Lung (tissue), 12 donors: ENCODE measurements around the gene OR2F1. TPM values are rescaled to one million over a fixed set of nuclear protein-coding genes. Genes with fewer than 3 reads are reported as not detected.

Experiments used
- ATAC-seq: fragments of 200-7000 bp; cut with Tn5 transposase; one replicate; pipeline ENCODE4 v1.9.1; 2020; ENCODE audit warnings: moderate number of reproducible peaks; ENCODE audit not compliant: insufficient read depth, low FRiP score
- DNase-seq, 3 donors: peaks; one replicate each; pipeline ENCODE4 v3.0.0-alpha.2; 2013 to 2017
- H3K27ac ChIP-seq, 2 donors: one replicate each; pipeline ENCODE4 v1.5.1; 2013; ENCODE audit warnings: mild to moderate bottlenecking in 2 of 2, moderate library complexity in 2 of 2, control low read depth in 1 of 2, inconsistent platforms in 1 of 2, low read depth in 1 of 2, low read length in 1 of 2
- H3K27me3 ChIP-seq, 3 donors: one replicate each; pipeline ENCODE4 v1.5.1; 2013; ENCODE audit warnings: low read length in 2 of 3; ENCODE audit not compliant: control insufficient read depth in 3 of 3, insufficient read depth in 3 of 3
- H3K36me3 ChIP-seq, 4 donors: one replicate each; pipeline ENCODE4 v1.5.1; 2013; ENCODE audit warnings: low read length in 4 of 4, mild to moderate bottlenecking in 1 of 4, moderate library complexity in 1 of 4; ENCODE audit not compliant: control insufficient read depth in 4 of 4, insufficient read depth in 4 of 4
- H3K4me1 ChIP-seq, 5 donors: one replicate each; pipeline ENCODE4 v1.5.1; 2013; ENCODE audit warnings: low read length in 5 of 5, mild to moderate bottlenecking in 2 of 5, moderate library complexity in 1 of 5; ENCODE audit not compliant: control insufficient read depth in 5 of 5, insufficient read depth in 5 of 5
- H3K4me3 ChIP-seq: one replicate; pipeline ENCODE4 v1.5.1; 2013; ENCODE audit warnings: mild to moderate bottlenecking, control low read depth, moderate library complexity
- H3K9ac ChIP-seq, 2 donors: one replicate each; pipeline ENCODE4 v1.5.1; 2013; ENCODE audit warnings: low read length in 2 of 2, control low read depth in 1 of 2; ENCODE audit not compliant: insufficient read depth in 1 of 2
- H3K9me3 ChIP-seq, 4 donors: one replicate each; pipeline ENCODE4 v1.5.1; 2013; ENCODE audit warnings: low read length in 3 of 4, mild to moderate bottlenecking in 1 of 4, moderate library complexity in 1 of 4; ENCODE audit not compliant: control insufficient read depth in 4 of 4, insufficient read depth in 3 of 4
- WGBS, 2 donors: extraction: QIAGEN DNeasy Blood & Tissue Kit; methylation state at CpG; one replicate each; pipeline ENCODE4 v1.1.7; 2013; 5-methylcytosine and 5-hydroxymethylcytosine counted together
- polyA plus RNA-seq, 2 donors: library from polyadenylated mRNA; stranded (reverse); fragments of 200-250 nt; gene quantifications; one replicate each; pipeline ENCODE4 v1.2.1, GENCODE V29; 2013
- total RNA-seq, 2 donors: library from RNA; depleted of rRNA in 1 of 2; stranded (reverse); fragments of >200 nt in 1 of 2; gene quantifications; one replicate each; pipeline ENCODE4 v1.2.1, GENCODE V29; 2014 to 2021
- TF ChIP-seq, protein P1 (sequence below): IDR thresholded peaks from 2 replicates; pipeline ENCODE4 v1.5.1; 2012; ENCODE audit warnings: mild to moderate bottlenecking; ENCODE audit errors: control extremely low read depth, extremely low read depth
- donor health status: control.
- donor health status: control.
- donor health status: Bipolar disorder and iron deficiency.
- donor health status: healthy.
- donor health status: DM: yes; HTN: yes; CAD: no.

The OR2F1 gene
- total and polyA plus RNA-seq, 4 donors: not detected

DNA sequence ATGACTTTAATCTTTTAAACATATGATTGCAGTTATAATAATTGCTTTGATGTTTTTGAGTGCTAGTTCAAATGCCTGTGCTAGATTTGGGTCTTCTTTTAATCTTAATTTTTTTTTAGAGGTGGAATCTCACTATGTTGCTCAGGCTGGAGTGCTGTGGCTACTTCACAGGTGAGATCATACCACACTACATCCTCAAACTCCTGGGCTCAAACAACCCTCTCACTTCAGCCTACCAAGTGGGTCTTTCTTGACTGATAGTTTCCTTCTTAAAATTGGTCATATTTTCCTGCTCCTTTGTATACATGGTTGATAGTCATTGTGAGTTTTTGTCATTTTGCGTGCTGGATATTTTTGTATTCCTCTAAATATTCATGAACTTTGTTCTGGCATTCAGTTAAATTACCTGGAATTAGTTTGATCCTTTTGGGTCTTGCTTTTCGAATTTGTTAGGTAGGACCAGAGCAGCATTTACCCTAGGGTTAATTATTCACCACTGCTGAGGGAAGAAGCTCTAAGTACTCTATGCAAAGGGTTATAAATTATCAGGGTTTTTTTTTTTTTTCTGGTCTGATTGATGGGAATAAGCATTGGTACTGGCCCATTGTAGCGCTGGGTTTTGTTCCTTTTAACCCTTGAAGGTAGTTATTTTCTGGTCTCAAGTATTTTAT lies 40.6 kb upstream of the OR2F1 start:
- no peak for DNase-seq
- H3K36me3 ChIP-seq: no peaks in the 10 kb centered on the region
- TF ChIP-seq, protein P1, sequence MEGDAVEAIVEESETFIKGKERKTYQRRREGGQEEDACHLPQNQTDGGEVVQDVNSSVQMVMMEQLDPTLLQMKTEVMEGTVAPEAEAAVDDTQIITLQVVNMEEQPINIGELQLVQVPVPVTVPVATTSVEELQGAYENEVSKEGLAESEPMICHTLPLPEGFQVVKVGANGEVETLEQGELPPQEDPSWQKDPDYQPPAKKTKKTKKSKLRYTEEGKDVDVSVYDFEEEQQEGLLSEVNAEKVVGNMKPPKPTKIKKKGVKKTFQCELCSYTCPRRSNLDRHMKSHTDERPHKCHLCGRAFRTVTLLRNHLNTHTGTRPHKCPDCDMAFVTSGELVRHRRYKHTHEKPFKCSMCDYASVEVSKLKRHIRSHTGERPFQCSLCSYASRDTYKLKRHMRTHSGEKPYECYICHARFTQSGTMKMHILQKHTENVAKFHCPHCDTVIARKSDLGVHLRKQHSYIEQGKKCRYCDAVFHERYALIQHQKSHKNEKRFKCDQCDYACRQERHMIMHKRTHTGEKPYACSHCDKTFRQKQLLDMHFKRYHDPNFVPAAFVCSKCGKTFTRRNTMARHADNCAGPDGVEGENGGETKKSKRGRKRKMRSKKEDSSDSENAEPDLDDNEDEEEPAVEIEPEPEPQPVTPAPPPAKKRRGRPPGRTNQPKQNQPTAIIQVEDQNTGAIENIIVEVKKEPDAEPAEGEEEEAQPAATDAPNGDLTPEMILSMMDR: no peak
- peaks cover 0 to 37% (median 6%) of the 10 kb centered on the region in 5 donors for H3K4me1 ChIP-seq
- no peaks in the 10 kb centered on the region for H3K9me3 ChIP-seq
- 81 to 91% methylated on average over 3 of the region's 3 CpGs for WGBS, 2 donors
- no peak overlapping the region for H3K4me3 ChIP-seq
- no peak for ATAC-seq
- H3K9ac ChIP-seq: no peak overlapping the region
- no peaks in the 10 kb centered on the region for H3K27me3 ChIP-seq
- no peak overlapping the region for H3K27ac ChIP-seq

DNA sequence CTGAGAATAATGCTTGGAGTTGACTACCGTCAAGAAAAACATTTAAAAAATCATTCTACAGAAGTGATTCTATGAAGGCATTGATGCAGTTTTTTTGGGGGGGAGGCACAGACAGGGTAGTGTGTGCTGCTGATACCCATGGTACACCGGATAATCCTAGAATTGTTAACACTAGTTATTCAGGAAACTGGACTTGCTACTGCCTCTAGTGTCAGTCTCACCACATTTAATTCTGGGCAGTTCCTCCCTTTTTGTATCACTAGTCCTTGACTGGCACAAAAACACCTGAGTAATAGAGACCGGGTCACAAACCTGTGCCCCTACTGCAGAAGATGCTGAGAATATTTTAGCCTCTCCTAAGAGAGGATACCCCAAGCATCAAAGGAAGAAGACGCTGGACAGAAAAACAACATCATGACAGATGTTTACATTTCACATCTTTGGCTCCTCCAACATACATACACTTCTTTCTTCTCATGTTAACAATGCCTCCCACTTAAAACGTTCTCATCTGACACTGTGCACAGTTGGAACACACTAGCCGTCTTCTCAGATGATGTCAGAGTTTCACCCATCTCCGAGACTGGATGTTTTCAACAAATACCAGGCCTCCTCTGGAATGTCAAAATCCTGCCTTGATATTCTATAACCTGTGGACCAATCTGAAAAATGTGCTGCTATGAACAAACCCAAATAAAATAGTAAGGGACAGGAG lies 39.5 kb upstream of the OR2F1 start:
- H3K27me3 ChIP-seq: no peaks in the 10 kb centered on the region
- no peak overlapping the region for H3K4me3 ChIP-seq
- TF ChIP-seq, protein P1: no peak
- H3K4me1 ChIP-seq: peaks cover 0 to 34% (median 5%) of the 10 kb centered on the region in 5 donors
- DNase-seq (peak in 2 of 3 donors; percentile 58 to 68), ATAC-seq (no peak)
- no peaks in the 10 kb centered on the region for H3K36me3 ChIP-seq
- H3K27ac ChIP-seq: no peak overlapping the region
- no peak overlapping the region for H3K9ac ChIP-seq
- 59 to 78% methylated on average over 7 of the region's 7 CpGs for WGBS, 2 donors
- no peaks in the 10 kb centered on the region for H3K9me3 ChIP-seq

DNA sequence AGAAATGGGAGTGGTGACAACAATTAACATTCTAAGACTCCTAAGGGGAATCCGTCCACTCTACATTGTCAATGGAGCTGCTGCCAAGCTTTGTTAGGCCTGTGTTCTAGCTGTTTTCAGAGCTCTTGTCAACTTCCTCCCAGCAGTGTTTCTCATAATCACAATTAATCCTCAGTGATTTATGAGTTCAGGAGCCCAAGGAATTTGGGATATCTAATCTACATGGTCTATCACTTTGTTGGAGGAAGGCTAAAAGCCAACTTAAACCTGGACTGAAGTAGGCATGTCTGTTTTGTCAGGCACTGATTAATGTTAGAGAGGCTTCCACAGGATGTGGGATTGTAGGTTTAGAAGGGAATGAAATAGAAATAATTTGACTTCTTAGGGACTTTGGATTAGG lies 29.8 kb upstream of the OR2F1 start:
- Histone ChIP-seq H3K4me3 (no peak overlapping the region), H3K9ac (no peak overlapping the region), H3K4me1 (no peaks in the 10 kb centered on the region), H3K27ac (no peak overlapping the region), H3K27me3 (no peaks in the 10 kb centered on the region), H3K36me3 (no peaks in the 10 kb centered on the region), H3K9me3 (no peaks in the 10 kb centered on the region)
- TF ChIP-seq, protein P1: no peak
- no peak for ATAC-seq
- no peak for DNase-seq
- WGBS, 2 donors: 65 to 70% methylated on average over 1 of the region's 1 CpG
